HG03571 (cell line): Measurements from ENCODE around the gene DALRD3.
A peak's percentile ranks its signal among the peaks of the same experiment; 100 is the strongest.

Experiments used
- ATAC-seq: cut with Tn5 transposase; IDR thresholded peaks from one replicate; pipeline ENCODE4 v1.9.1; 2021; ENCODE audit not compliant: unreplicated experiment

Gene DALRD3

GRCh38 chr3:49006408-49007067 lies 11.8 kb downstream of the DALRD3 start:
- ATAC-seq: no peak

- ATAC-seq: no peak
These were observed 12.4 kb downstream of the DALRD3 start for GRCh38 chr3:49005998-49006397.

DNA sequence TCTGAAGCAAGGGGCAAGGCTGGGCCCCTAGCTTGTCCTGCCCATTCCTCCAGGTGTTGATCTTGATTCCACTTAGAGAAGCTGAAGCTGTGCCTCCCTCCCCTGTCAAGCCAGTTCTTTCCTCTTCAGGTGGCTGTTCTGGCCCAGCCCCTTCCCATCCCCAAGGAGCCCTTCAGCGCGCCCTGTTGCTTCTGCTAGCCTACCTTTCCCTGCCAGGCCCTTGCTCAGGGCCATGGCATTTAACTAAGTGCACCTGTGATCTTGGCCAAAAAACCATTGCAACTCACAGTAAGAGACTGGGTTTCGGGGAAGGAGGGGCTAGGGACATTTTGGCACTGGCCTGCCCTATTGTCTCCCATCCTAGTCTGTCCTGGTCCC lies 13.1 kb downstream of the DALRD3 start:
- ATAC-seq: no peak

GRCh38 chr3:49004352-49005302 lies 13.8 kb downstream of the DALRD3 start:
- ATAC-seq: no peak

- no peak for ATAC-seq
These were observed 17.2 kb downstream of the DALRD3 start for GRCh38 chr3:49001155-49001554.

DNA sequence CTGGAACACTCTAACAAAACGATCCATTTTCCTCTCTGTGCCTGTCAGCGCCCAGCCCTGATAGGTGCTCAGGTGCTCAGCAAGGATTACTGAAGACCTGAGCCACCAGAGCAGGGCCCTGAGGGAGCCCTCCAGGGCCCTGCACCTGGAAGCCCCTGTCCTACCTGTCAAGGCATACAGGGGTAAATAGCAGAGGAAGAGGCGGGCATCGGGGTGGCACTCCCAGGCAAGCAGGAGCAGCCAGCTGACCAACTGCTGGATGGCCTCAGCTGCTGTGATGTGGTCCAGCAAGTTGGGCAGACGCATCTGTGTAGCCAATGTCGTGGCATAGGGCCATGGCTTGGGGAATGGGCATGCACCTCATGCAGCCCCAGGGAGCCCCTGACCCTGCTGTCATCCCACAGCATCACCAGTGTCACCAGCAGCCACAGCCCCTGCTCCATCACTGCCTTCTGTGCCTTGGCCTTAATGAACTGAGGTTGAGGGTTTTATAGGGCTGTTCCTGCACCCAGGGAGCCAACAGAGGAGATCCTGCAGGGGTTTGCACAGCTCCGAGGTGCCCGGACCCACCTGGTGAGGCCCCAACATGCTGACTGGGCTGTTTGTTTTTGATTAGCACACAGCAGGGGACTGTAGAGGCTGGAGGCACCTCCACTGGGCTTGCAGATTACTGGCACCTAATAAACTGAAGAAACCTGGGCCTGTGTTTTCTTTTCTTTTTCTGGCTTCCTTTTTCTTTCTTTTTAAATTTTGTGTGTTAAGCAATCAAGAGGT lies 19.1 kb downstream of the DALRD3 start:
- ATAC-seq: no peak

DNA sequence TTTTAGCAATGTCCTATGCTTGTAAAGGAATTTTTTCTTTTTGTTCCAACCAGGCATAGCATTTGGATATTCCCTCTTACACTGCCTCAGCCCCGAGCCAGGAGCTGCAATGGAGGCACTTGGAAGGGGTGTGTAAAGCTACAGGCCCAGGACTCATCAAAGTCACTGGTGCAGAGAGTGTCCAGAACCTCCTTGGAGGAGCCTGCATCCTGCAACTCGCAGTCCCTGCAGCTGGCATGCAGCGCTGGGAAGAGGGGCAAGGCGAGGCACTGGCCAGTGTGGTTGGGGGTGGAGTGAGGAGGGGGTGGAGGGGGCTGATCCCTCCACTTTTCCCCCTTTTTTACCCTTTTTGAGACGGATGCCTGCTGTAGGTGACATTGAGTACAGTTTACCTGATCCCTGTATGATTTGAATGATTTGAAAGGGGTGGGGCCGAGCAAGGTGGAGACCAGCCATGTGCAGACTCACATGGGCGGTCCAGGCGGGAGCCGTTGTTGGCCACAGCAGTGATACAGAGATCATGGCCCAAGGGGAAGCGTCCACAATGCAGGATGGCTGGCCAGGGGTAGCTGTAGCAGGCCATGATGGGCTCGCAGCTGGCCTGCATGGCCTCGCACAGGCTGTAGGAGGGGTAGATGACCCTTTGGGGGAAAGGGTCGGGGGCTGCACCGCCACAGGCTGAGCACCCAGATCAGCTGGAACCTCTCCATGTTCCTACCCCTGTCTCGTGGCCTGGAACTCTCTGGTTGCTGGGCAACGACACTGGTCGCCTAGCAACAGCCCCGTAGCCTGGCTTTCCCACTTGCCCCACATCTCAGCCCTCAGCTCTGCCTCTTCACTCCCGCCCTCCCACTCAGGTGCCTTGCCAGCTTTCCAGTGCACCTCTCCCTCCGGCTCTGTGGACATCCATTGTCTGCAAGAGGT lies 20.4 kb downstream of the DALRD3 start:
- no peak for ATAC-seq

DNA sequence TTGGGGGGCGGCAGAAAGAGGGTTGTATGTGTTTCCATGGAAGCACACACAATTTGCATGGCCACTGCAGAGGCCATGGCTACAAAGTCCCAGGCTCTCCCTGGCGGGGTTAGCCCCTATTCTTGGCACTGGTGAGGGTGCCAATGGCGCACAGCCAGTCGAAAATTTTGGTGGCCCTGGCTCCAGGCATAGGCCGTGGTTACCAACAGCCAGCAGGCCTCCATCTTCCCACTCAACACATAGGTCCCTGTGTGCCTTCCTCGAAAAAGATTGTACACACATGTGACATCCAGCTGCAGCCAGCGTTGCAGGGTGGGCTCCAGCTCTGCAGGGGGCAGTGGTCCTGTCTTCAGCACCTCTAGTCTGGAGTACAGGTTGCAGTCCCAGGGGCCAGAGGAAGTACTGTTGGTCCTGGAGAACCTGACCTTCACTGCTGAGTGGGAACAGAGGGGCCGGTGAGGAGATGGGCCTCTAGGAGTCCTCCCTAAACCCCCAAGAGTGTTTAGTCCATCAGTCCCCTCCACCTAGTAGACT lies 21.2 kb downstream of the DALRD3 start:
- ATAC-seq: no peak

DNA sequence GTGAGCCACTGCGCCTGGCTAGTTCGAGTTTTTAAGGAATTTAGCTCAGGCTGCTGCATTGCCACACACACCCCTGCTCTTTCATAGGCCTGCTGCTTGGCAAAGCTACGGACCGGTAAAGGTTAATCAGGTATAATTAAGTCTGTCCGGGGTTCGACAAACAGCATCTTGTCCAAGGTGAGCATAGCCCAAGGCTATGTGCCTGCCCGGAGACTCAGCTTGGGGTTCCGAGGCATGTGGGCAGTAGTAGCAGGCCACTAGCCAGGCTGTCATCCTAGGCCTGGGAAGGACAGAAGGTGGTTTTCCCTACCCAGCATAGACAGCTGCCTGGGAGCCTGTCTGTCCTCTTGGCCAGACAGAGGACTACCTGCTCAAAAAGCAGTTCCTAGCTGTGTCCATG lies 21.7 kb downstream of the DALRD3 start:
- ATAC-seq: no peak

GRCh38 chr3:48993834-48994233 lies 24.5 kb downstream of the DALRD3 start:
- ATAC-seq: no peak

DNA sequence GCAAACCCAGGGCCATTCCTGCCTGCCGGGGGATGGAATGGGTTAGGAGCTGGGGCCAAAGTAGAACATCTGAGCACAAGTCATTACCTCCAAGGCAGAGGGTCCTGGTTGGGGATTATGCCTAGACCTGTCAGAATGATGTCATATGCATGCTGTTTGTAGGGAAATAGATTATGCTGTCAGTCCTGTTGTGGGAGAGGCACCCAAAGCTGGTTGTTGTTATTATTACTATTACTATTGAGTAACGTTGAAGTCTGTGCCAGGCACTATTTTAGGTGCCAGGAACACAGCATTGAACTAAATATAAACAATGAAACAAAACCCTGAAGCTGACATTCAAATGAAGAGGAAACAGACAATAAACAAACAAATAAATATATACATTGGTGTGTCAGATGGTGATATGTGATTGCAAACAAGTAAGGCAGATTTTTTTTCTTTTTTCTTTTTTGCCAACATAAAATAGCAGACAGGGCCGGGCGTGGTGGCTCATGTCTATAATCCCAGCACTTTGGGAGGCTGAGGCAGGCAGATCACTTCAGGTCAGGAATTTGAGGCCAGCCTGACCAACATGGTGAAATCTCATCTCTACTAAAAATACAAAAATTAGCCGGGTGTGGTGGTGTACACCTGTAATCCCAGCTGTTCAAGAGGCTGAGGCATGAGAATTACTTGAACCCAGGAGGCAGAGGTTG lies 26.4 kb downstream of the DALRD3 start:
- ATAC-seq: no peak

DNA sequence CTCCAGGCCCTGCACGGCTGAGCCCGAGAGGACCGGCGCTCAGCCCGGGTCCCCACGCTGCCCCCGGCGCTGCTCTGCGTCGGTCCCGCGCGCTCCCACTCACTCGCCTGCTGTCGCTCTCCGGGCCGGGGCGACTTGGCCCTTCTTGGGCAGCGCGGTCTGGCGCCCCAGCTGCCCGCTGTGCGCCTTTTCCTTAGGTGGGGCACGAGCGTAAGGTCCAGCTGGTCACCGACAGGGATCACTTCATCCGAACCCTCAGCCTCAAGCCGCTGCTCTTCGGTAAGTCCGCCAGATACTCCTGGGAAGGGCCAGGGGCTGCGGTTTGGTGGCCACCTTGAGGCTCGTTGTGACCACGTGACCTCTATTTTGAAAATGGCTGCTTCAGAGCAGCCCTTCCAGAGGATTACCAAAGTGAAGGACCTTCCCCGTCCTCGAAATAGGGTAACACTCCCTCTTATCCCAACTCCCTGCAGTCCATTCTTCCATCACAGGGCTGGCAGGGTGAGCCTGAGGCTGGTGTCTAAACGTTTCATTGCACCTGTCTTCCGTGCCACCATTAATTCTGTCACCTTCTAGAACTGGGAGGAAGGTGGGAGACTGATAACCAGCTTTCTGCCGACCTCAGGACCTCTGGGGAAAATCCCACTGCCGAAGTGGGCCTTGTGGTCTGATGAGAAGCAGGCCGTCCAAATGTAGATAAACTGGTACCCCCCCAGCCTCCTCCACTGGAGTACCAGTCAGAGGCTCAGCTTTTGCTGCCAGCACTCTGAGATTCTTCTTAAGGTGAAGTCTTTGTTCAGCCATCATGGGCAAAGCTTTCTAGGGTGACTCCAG lies 27.5 kb downstream of the DALRD3 start:
- ATAC-seq: no peak

GRCh38 chr3:48989796-48990635 lies 28.4 kb downstream of the DALRD3 start, which contains the start of gene P4HTM:
Gene P4HTM, plus strand, starts transcription at chr3:48990241. Its CDS starts 16 bp downstream, at chr3:48990257.
- peak; percentile 52 for ATAC-seq

DNA sequence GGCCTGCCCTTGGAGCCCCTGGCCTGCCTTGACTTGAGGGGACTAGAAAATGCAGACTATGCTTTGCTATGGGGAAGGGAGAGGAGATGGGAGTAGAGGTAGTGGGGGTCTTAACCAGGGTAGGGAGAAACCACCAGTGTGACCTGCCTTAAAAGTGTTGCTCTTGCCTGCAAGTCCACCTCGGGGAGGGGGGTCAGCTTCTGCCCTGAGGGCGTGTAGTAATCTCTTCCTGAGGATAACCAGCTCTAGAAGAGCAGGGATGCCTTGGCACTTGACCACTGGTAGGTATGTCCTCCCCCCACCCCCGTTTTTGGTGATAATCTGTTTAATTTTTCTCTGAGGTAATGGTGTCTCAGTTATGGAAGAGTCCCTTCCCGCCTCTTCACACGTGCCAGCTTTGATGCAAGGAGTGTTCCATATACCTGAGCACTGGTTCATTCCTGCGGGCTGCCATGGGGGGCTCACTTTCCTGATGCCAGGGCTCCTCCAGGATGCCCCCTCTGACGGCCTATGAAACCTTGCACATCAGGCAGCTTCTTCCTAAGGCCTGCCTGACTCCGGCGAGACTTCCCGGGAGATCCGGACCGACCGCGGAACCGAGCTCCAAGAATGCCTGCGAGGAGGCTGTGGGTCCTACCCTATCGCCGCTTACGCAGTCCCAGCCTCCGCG lies 29.1 kb downstream of the DALRD3 start:
- no peak for ATAC-seq

DNA sequence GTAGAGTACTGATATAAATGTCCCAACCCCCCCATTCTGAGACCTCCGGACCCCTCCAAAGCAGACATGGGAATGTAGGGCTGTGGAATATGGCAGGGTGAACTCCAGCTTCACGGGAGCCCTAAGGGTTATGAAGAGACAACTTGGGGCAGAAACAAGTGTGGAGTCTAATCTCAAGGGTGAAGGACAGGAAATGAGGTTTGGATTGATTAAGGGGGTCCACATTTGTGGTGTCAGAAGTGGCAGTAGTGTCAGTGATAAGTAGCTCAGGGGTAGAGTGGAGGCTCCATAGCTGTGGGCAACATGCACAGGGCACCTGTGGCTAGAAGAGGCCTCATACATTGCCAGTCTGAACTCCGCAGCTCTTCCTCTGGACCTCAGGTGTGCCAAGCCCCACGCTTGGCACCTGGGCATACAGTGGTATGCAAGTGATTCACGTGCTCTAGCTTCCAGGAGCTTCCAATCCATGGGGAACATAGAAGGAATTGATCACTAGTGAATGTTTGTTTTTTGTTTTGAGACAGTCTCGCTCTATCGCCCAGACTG lies 32.5 kb downstream of the DALRD3 start:
- ATAC-seq: no peak

GRCh38 chr3:48984663-48985062 lies 33.7 kb downstream of the DALRD3 start:
- no peak for ATAC-seq

- no peak for ATAC-seq
These were observed 35.3 kb downstream of the DALRD3 start for GRCh38 chr3:48983096-48983495.
